Kidney epithelial cell (primary cell): Measurements from ENCODE around the gene CKLF. TPM values are rescaled to one million over a fixed set of nuclear protein-coding genes. Genes with fewer than 3 reads are reported as not detected.

ENCODE experiments used
- DNase-seq: peaks from one replicate; pipeline ENCODE4 v3.0.0-alpha.2; 2010; ENCODE audit warnings: low read depth
- H3K27me3 ChIP-seq: 2 replicates; pipeline ENCODE4 v1.6.0; 2011; ENCODE audit warnings: low read length; ENCODE audit not compliant: control insufficient read depth, insufficient read depth
- H3K36me3 ChIP-seq: 2 replicates; pipeline ENCODE4 v1.5.1; 2011; ENCODE audit warnings: low read length; ENCODE audit not compliant: control insufficient read depth, insufficient read depth
- H3K4me3 ChIP-seq: 2 replicates; pipeline ENCODE4 v1.5.1; 2011; ENCODE audit warnings: low read depth, mild to moderate bottlenecking, control low read depth, low read length
- total RNA-seq: library from RNA; depleted of rRNA; stranded (reverse); fragments of >200 nt; gene quantifications from 2 replicates; pipeline ENCODE4 v1.2.3, GENCODE V29; 2015
- TF ChIP-seq, protein P1 (sequence below): IDR thresholded peaks from 2 replicates; pipeline ENCODE4 v1.5.1; 2011; ENCODE audit warnings: mild to moderate bottlenecking, moderate library complexity, low read length, control low read depth, inconsistent platforms; ENCODE audit not compliant: insufficient read depth, poor library complexity, severe bottlenecking

Gene CKLF
- total RNA-seq, 1 donor from 2014 or later: 129 TPM

GRCh38 chr16:66547101-66547989, 5.0 kb upstream of the CKLF start:
- Histone ChIP-seq H3K27me3 (no peaks in the 10 kb centered on the region), H3K36me3 (no peaks in the 10 kb centered on the region), H3K4me3 (no peak overlapping the region)
- TF ChIP-seq, protein P1, sequence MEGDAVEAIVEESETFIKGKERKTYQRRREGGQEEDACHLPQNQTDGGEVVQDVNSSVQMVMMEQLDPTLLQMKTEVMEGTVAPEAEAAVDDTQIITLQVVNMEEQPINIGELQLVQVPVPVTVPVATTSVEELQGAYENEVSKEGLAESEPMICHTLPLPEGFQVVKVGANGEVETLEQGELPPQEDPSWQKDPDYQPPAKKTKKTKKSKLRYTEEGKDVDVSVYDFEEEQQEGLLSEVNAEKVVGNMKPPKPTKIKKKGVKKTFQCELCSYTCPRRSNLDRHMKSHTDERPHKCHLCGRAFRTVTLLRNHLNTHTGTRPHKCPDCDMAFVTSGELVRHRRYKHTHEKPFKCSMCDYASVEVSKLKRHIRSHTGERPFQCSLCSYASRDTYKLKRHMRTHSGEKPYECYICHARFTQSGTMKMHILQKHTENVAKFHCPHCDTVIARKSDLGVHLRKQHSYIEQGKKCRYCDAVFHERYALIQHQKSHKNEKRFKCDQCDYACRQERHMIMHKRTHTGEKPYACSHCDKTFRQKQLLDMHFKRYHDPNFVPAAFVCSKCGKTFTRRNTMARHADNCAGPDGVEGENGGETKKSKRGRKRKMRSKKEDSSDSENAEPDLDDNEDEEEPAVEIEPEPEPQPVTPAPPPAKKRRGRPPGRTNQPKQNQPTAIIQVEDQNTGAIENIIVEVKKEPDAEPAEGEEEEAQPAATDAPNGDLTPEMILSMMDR: no peak
- DNase-seq: no peak

DNA sequence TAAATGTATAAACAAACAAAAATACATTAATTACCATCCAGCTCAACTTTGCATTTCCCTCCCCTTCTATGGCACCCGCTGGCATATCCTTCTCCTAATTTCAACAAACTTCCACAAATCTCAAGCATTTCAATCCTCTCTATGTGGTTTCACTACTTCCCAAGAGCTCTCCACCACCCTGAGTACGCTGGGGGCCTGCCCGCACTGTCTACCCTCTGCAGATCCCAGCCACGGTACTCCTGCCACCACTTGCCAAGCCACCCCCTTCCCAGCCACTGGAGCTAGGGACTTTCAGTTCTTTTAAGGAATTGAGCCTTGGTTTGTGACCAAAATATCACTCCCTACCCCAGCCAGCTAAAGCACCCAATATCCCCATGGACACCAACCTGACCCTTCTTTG, 4.3 kb upstream of the CKLF start:
- Histone ChIP-seq H3K4me3 (no peak overlapping the region), H3K27me3 (no peaks in the 10 kb centered on the region), H3K36me3 (no peaks in the 10 kb centered on the region)
- DNase-seq: no peak
- TF ChIP-seq, protein P1: no peak

- DNase-seq: no peak
- H3K4me3 ChIP-seq: peak overlapping the region; percentile 57
- H3K36me3 ChIP-seq: no peaks in the 10 kb centered on the region
- TF ChIP-seq, protein P1: no peak
- no peaks in the 10 kb centered on the region for H3K27me3 ChIP-seq
Observed at GRCh38 chr16:66548868-66549267, 3.5 kb upstream of the CKLF start.

- DNase-seq: no peak
Observed at GRCh38 chr16:66549284-66550131, 2.9 kb upstream of the CKLF start, which contains the start of gene TK2. TSS of gene TK2 (minus strand) at chr16:66550122. CDS start at chr16:66550061, 61 bp downstream.

DNA sequence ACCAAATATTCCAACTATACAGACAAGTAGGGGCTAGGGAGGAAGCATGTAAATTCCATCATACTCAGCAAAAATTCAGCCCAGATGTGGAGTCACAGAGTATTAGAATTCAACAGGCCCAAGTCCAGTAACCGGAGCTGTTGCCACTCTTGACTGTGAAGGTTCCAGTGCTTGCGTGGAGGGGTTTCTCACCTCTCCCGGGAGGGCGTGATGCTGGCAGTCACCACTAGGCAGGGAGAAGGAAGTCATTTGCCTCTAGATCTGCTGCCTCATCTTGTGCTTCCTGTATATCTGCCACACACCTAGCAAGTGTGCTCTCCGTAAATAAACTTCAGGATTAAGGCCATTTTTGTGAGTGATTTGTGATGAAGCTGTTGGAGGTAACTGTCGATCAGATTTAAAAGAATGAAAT, 1.0 kb upstream of the CKLF start:
- no peak for DNase-seq
- H3K4me3 ChIP-seq: no peak overlapping the region
- TF ChIP-seq, protein P1: no peak

More at GRCh38 chr16:66549284-66550131, 2.9 kb upstream of the CKLF start, which contains the start of gene TK2:
- Histone ChIP-seq H3K27me3 (no peaks in the 10 kb centered on the region), H3K36me3 (no peaks in the 10 kb centered on the region), H3K4me3 (peak within 1 kb of the TSS; percentile 57)
- TF ChIP-seq, protein P1: no peak

More for the DNA sequence above, 1.0 kb upstream of the CKLF start:
- Histone ChIP-seq H3K36me3 (no peaks in the 10 kb centered on the region), H3K27me3 (no peaks in the 10 kb centered on the region)
